ENCODE measurements around the gene KIR3DL1. TPM values are rescaled to one million over a fixed set of nuclear protein-coding genes. Genes with fewer than 3 reads are reported as not detected.
A peak's percentile ranks its signal among the peaks of the same experiment; 100 is the strongest.
"Not testable (repeated sequence)": the region's sequence is repeated elsewhere in the genome, so short reads cannot be mapped to it uniquely, and the experiment has no call there.

KIR3DL1 gene
- total and polyA plus RNA-seq, 10 donors: 0.07 to 6.3 (median 0.79) TPM; not detected in 1

- 55 to 75% (median 70%) methylated on average over 2 to 4 of the region's 4 CpGs for WGBS, 5 donors
- peak in 1 of 3 donors; percentile 24 for TF ChIP-seq POLR2AphosphoS5 (IDR thresholded peaks at IDR 0.05)
- H3K9me3 ChIP-seq; H3K36me3 ChIP-seq; DNase-seq; H3K4me3 ChIP-seq; intact Hi-C loops (cut with DNase I; ENCODE audit: low total_unique reads); H3K4me1 ChIP-seq: not testable (repeated sequence)
- peak overlapping the region in 5 of 8 donors; percentile 9 to 75 (median 60) for H3K27ac ChIP-seq
- peaks cover 0 to 17% (median 0%) of the 10 kb centered on the region in 7 donors for H3K27me3 ChIP-seq (replicated peaks in 1 of 7)
Observed at GRCh38 chr19:54824416-54824815, 8.1 kb downstream of the KIR3DL1 start.

- Histone ChIP-seq H3K27me3 (replicated peaks in 1 of 7) (peaks cover 0 to 13% (median 0%) of the 10 kb centered on the region in 7 donors), H3K27ac (peak overlapping the region in 5 of 8 donors; percentile 51 to 75 (median 60))
- H3K9me3 ChIP-seq; DNase-seq; intact Hi-C loops (cut with DNase I; ENCODE audit: low total_unique reads); H3K36me3 ChIP-seq; H3K4me1 ChIP-seq; H3K4me3 ChIP-seq: not testable (repeated sequence)
- 20 to 63% (median 37%) methylated on average over 7 of the region's 7 CpGs for WGBS, 5 donors
- TF ChIP-seq POLR2AphosphoS5 (IDR thresholded peaks at IDR 0.05): peak in 1 of 3 donors; percentile 17
Observed at GRCh38 chr19:54825326-54825725, 9.1 kb downstream of the KIR3DL1 start.

GRCh38 chr19:54828064-54828463 lies 11.8 kb downstream of the KIR3DL1 start:
- DNase-seq; intact Hi-C loops (cut with DNase I; ENCODE audit: low total_unique reads); H3K27ac ChIP-seq; H3K36me3 ChIP-seq; H3K9me3 ChIP-seq; H3K4me3 ChIP-seq; H3K27me3 ChIP-seq (replicated peaks in 1 of 7); H3K4me1 ChIP-seq: not testable (repeated sequence)
- 72 to 81% (median 75%) methylated on average over 6 to 8 of the region's 8 CpGs for WGBS, 5 donors

DNA sequence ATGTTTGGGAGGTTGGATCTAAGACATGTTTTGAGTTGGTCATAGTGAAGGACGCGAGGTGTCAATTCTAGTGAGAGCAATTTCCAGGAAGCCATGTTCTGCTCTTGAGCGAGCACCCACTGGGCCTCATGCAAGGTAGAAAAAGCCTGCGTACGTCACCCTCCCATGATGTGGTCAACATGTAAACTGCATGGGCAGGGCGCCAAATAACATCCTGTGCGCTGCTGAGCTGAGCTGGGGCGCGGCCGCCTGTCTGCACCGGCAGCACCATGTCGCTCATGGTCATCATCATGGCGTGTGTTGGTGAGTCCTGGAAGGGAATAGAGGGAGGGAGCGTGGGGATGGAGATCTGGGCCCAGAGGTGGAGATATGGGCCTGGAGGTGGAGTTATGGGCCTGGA lies 16.2 kb downstream of the KIR3DL1 start, which contains the start of gene KIR2DS4:
Gene KIR2DS4 (plus strand): TSS at position 181 of the 400 bp plus-strand sequence.
- H3K9me3 ChIP-seq; intact Hi-C loops (cut with DNase I; ENCODE audit: low total_unique reads); H3K4me1 ChIP-seq; H3K36me3 ChIP-seq; DNase-seq; H3K27me3 ChIP-seq (replicated peaks in 1 of 7); H3K4me3 ChIP-seq; H3K27ac ChIP-seq: not testable (repeated sequence)
- WGBS, 5 donors: 85 to 93% (median 88%) methylated on average over 14 of the region's 14 CpGs

DNA sequence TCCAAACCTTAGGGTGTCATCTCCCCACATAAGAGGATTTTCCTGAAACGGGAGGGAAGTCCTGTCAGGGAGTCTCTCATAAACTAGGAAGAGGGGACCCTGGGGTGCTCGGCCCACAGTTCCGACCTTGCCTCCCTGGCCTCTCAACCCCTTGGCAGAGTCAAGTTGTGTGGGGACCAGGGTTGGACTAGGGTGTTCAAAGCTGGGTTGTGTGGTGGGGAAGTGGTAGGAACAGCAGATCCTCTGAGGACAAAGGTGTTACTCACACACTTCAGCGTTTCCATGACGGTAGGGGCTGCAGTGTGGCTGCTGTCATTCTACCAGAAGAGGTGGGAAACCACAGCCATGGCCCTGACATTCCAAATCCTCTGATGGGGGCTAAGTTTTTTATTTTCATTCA lies 18.9 kb downstream of the KIR3DL1 start:
- DNase-seq; intact Hi-C loops (cut with DNase I; ENCODE audit: low total_unique reads); H3K27me3 ChIP-seq (replicated peaks in 1 of 7); H3K4me3 ChIP-seq; H3K4me1 ChIP-seq; H3K27ac ChIP-seq; H3K36me3 ChIP-seq; H3K9me3 ChIP-seq: not testable (repeated sequence)
- WGBS, 5 donors: 68 to 84% (median 75%) methylated on average over 3 to 5 of the region's 5 CpGs

- peak overlapping the region in 4 of 8 donors; percentile 47 to 62 (median 52) for H3K27ac ChIP-seq
- WGBS, 5 donors: 42 to 64% (median 51%) methylated on average over 2 of the region's 2 CpGs
- H3K4me3 ChIP-seq; DNase-seq; H3K4me1 ChIP-seq; H3K27me3 ChIP-seq (replicated peaks in 1 of 7); intact Hi-C loops (cut with DNase I; ENCODE audit: low total_unique reads); H3K36me3 ChIP-seq; H3K9me3 ChIP-seq: not testable (repeated sequence)
Observed at GRCh38 chr19:54837522-54837921, 21.3 kb downstream of the KIR3DL1 start.

GRCh38 chr19:54843171-54843570 lies 26.9 kb downstream of the KIR3DL1 start:
- H3K27ac ChIP-seq; H3K27me3 ChIP-seq (replicated peaks in 1 of 7); intact Hi-C loops (cut with DNase I; ENCODE audit: low total_unique reads); H3K36me3 ChIP-seq; H3K4me3 ChIP-seq; DNase-seq; H3K4me1 ChIP-seq; H3K9me3 ChIP-seq: not testable (repeated sequence)
- WGBS, 5 donors: 64 to 69% (median 69%) methylated on average over 8 of the region's 8 CpGs

- H3K27me3 ChIP-seq (replicated peaks in 1 of 7); intact Hi-C loops (cut with DNase I; ENCODE audit: low total_unique reads); DNase-seq; H3K4me3 ChIP-seq; H3K4me1 ChIP-seq; H3K36me3 ChIP-seq; H3K9me3 ChIP-seq: not testable (repeated sequence)
- peak within 1 kb of the TSS in 1 of 8 donors; percentile 14 for H3K27ac ChIP-seq
- WGBS, 5 donors: 82 to 90% (median 87%) methylated on average over 14 to 16 of the region's 16 CpGs
Observed at GRCh38 chr19:54850061-54850640, 33.9 kb downstream of the KIR3DL1 start, which contains the start of gene KIR3DL2. Gene KIR3DL2, plus strand, starts transcription at chr19:54850443. Its CDS starts 33 bp downstream, at chr19:54850476.
